Hematopoietic multipotent progenitor cell treated with erythropoietin and hydrocortisone succinate and interleukin-3 and kit ligand, for 8 days (in vitro differentiated cells): ENCODE measurements around the gene TRAK1.
A peak's percentile ranks its signal among the peaks of the same experiment; 100 is the strongest.

Source experiments
- DNase-seq: peaks from one replicate; pipeline ENCODE4 v3.0.0-alpha.2; 2015

Gene TRAK1

DNA sequence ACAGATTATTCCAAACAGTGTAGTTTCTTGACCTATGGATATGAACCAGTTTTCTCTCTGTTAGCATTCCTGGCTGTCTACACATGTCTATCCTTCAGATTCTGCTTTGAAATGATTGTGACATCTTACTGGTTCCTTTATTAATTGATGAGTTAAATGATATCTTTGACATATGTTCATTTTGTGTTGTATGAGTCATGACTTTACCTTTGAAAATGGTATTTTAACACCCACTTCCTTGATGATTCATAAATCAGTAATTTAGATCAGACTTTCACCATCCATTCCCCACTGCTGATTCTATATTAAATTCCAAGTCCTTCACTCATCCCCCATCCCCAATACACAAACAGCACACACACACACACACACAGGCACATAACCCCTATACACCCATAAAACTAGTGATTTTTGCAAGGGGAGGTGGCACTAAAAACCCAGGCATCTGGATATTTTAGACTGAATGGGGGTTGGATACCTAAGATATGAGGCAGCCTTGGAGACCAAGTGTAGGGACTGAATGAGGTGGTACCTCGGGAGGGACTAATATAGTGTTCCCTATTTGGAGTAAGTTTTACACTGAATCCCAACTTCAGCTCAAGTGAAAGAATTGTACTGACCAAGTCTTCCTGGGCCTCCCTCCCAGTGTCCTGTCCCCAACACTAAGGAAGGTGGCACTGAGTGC is 165.1 kb downstream of the TRAK1 start:
- no peak for DNase-seq

DNA sequence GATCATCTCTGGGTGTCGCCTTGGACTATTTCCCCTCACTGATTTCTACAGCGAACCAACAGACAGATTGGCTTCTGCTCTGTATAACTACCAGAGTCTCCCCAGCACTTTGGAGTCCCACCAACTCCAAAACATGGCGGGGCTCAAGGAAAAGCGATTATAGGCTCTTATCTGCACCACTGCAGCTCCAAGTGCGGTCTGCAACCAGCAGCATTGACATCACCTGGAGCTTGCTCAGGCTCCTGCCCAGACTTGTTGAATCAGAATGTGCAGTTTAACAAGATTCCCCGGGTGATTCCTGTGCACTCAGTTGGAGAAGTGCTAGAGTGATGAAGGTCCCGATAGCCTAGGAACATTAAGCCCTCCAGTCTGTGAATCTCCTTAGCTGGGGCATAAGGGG is 165.8 kb downstream of the TRAK1 start:
- no peak for DNase-seq

DNA sequence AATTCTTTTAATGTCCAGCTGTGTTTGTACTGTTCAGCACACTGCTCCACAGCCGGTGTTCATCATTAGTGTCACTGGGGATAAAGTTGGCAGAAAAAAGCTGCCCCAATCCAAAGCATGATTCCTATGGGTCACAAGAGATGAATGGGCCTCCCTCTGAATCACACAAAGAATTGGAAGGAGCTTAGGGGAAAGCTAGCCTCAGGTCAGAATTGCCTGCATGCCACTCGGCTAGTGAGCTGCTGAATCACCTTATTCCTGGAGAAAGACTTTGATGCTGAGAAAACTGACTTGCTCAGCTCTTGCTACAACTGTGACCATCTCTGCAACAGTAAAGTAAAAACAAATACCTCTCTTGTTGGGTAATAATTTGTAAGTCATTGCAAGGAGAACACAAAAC is 171.4 kb downstream of the TRAK1 start:
- DNase-seq = no peak

DNA sequence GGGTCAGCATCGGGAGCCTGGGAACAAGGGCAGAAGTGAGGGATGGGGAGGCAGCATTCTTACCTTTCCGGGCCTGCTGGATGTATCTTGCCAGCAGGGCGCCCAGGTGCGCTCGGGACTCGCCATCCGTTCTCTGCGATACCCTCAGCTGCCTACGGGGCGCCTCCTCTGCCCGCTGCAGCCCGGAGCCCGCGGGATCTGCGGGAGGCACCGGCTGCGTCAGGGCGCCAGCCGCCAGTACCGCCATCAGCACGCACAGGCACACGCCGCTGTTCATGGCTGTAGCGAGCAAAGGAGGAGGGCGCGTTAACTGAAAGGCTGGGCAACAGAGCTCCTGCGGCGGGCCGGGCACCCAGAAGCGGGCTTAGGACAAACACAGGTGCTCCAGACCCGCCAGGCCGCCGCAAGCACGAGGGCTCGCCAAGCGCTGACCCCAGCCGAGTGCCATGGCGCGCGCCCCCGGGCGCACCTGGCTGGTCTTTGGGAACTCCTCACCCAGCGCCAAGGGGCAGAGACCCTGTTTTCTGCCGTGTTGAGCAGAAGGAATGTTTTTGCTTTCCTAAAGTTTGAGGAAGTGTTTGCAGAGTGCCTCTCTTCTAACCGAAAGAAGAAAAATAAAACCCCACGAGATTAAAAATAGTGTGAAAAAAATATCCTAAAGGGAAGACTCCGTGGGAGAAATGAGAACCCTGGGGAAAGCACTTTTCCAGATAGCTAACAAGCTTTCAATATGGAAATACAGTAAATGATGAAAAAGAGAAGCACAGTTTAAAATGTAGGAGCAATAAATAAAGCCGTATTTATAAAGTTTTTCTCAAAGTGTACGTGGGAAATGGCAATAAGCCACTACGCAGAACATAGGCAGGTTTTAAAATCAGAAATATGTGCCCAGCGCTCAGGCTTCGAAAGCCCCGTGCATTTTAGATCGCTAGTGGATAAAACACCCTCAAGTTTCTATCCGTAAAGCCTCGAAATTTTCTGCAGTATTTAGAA is 172.5 kb downstream of the TRAK1 start:
- DNase-seq = no peak

DNA sequence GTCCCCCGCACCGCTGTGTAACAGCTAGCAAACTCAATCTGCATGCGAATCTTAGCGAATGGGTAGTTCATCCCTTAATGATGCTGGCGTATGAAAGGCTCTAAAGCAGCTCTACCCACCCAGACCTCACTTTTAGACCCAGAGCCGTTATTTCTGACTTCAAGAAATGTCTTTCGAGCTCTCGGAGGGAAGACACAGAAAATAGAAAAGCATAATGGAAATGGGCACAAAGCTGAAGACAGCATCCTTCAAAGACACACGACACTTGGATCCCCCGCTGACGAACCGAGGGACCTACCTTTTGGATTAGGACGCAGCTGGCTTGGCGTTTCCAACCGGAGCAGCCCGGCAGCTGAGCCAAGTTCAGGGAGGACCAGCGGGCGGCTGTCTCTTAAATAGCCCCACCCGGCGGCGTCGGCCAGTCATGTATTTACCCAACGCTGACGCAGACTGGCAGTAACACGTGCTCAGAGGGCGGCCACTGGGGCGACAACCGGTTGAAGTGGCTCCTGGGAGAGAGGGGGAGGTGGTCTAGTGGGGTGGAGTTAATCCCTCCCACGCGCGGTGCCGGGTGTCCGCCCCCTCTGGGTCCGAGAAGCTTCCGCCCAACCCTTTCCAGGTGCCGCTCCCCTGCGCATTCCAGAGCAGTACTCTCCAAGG is 173.4 kb downstream of the TRAK1 start:
- peak; percentile 3 for DNase-seq

DNA sequence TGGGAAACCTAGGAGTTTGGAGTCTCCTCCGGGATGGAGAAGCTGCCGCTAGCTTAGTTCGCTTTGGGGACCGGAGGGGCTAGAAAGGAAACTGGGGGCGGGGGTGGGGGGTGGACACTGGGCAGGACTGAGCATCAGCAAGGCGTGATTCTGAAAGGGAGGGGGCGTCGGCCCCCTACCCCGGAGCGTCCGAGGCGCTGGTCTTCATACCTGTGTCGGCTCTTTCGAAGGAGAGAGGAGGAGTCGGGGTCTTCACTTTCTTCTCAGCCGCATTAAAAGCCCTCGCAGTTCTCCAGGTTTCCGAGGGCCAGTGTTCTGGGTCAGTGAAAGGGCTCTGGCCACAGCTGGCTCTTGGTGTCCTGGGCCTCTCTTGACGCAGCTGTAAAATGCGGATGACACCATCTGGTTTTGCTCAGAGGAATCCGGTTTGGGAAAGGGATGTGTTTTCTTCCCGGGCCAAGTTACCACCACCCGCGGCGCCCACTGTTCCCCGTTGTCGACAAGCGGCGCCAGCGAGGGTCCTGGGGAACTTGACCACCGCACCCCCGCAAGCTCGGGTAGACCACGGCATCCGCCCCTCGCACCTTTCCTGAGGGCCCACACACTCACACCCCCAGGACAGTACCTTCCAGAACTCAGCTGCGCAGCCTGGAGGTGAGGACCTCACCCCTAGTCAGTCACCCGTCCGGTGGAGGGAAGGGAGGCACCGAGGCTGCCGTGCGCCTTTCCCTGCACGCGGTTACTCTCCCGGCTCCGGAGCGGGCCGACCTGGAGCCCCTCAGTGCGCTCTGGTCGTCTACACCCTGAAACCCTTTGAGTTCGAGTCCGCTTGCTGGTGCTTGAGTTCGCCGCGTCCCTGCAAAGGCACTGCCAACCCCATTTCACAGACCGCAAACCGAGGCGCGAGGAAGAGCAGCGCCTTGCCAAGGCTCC is 174.2 kb downstream of the TRAK1 start:
- DNase-seq = no peak

DNA sequence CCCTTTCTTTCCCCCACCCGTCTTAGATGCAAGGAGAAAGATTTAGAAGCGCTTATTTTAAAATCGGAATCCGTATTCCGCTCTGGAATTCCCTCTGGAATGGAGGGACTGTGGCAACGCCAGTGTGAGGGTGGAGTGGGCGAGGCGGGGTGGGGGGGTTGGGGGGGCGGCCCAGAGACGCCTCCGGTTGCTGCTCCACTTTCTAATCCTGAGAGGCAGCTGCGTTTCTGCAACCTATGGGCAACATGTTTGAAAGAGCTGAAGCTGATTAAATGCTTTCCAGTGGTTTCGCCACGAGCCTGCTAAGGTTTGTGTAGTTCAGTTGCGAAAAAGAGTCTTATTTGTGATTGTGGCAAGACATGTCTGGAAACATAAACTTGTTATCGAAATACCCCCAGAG is 174.9 kb downstream of the TRAK1 start, which contains the start of gene CCK:
TSS of gene CCK (minus strand) at position 101 of the 400 bp plus-strand sequence. CDS start 2,555 bp downstream, outside the sequence.
- DNase-seq = no peak

DNA sequence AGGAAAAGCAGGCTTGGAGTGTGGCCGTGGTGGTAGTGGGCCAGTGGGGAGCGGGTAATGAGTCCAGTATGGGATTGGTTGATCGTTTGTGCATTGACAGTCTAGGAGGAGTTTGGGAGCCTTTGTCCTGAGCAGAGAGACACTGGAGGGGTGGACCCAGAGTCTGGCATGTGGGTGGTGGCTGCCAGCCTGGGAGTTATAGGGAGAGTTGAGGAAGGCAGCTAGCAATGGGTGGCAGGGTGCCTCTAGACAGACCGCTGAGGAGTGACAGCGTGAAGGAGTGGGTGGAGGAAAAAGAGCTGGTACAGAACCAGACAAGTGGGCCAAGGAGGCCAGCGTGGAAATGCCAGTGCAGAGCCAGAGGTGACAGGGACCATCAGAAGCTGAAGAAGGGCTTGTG is 176.7 kb downstream of the TRAK1 start:
- DNase-seq = no peak

DNA sequence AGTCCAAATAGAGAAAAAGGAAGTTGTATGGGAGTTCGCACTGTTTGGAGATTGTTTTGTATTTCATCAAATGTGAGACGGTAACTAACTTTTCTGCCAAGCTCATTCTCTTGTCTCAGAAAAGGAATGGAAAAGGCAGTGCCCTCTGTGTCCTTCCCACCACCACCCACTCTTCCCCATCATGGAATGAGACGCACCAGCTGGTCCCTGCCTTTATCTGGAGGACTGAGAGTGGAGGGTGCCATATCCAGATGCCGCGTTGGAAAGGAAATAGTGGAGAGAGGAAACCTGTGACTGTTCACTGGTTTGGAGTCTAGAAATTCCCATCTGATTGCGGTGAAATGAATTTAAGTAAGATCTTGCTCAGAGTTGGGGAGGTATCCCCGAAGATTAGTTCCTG is 178.5 kb downstream of the TRAK1 start:
- no peak for DNase-seq

DNA sequence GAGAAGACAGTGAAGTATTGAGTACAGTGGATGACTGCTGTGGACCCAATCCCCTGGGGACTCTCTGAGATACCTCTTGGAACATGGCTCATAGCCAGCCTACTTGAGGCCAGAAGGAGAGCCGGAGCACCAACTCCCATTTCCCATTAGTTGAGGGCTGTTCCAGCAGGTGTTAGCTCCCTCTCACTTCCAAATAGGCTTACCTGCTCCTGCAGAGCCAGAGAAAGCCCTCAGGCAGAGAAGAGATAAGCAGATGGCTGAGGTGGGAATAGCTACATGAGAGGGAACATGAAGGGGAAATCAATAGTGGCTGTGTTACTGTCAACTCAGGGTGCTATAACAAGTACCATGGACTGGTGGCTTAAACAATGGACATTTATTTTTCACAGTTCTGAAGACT is 179.4 kb downstream of the TRAK1 start:
- DNase-seq = no peak

DNA sequence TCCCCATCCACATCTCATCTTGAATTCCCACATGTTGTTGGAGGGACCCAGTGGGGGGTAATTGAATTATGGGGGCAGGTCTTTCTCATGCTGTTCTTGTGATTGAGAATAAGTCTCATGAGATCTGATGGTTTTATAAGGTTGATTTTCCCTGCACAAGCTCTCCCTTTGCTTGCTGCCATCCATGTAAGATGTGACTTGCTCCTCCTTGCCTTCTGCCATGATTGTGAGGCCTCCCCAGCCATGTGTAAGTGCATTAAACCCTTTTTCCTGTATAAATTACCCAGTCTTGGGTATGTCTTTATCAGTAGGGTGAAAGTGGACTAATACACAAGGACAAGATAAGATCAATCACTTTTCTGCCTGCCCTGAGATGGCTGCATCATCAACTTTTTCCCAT is 180.6 kb downstream of the TRAK1 start:
- DNase-seq = no peak

DNA sequence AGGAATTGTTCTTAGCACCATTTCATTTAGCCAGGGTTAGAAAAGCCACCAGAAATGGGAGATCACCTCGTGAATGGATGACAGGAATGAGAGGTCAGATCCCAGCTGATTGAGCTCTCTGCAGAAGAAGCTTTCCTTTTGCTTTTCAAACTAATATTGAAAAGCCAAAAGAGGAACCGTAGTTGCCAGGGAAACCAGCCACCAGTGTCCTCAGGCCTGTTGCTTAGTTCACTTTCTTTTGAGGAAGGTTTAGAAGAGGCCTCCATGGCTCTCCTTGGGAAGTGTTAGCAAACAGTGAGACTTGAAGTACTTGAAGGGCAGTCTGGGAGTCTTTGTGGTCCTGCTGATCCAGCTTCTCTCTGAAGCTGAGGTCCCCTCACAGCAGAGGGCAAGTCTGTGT is 182.2 kb downstream of the TRAK1 start:
- no peak for DNase-seq

DNA sequence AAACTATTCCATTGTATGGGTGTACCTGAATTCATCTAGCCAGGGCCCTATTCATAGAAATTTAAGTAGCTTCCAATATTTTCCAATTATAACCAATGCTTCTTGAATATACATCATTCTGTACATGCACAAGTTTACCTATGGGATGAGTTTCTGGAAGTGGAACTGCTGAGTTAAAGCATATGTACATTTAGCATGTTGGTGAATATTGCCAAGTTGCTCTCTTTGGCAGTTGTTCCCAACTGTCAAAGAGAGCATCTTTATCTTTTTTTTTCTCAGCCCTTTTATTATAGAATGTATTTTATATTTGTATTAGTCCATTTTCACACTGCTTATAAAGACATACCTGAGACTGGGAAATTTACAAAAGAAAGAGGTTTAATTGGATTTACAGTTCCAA is 183.1 kb downstream of the TRAK1 start:
- DNase-seq = no peak

DNA sequence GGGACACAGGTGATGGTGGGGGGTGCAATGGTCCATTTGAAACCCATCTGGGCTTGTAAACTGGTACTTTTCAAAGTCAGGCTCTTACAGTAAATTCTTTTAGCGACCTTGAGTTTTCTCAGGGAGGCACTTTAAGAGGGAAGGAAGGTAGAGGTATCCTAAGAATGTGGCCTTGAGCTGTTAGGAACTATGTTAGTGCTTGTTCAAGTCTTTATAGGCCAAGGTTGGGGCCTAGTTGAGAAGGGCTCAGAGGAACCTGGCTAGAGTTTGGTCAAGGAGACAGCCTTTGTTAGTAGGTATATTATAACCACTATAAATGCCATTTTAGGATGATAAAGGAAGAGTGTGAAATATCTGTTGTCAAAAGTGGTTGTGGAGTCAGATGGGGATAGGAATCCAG is 184.1 kb downstream of the TRAK1 start:
- no peak for DNase-seq
